HEK293 (cell line): ENCODE measurements around the gene TBCEL.

ENCODE experiments used
- CTCF ChIA-PET: fragments of 350-600 bp; formaldehyde crosslinking; extraction: SDS; loops from one replicate; lab custom pipeline; 2021; ENCODE audit warnings: antibody characterized with exemption; lab: Yijun Ruan, JAX
- POLR2A ChIA-PET: fragments of 300-600 bp; formaldehyde crosslinking; extraction: SDS; loops from one replicate; lab custom pipeline; 2020; ENCODE audit warnings: antibody characterized with exemption, inconsistent platforms; lab: Yijun Ruan, JAX
- H3K27ac ChIP-seq: fragments of 200-500 bp; sonication (Bioruptor generic); 2 replicates; pipeline ENCODE4 v1.5.1; 2014; ENCODE audit warnings: low read depth, low read length, control low read depth, inconsistent platforms; ENCODE audit errors: extremely low read depth
- H3K36me3 ChIP-seq, 2 experiments: fragments of 200-500 bp in 1 of 2; sonication (Bioruptor generic) in 1 of 2; 1 replicate in 1 of 2; 2 replicates in 1 of 2; pipeline ENCODE4 v1.5.1; 2014 to 2017; ENCODE audit warnings: inconsistent platforms in 2 of 2, low read length in 2 of 2; ENCODE audit not compliant: control insufficient read depth in 2 of 2, insufficient read depth in 1 of 2
- H3K4me1 ChIP-seq: fragments of 200-500 bp; sonication (Bioruptor generic); 2 replicates; pipeline ENCODE4 v1.5.1; 2014; ENCODE audit warnings: mild to moderate bottlenecking, low read length, inconsistent platforms; ENCODE audit not compliant: control insufficient read depth, insufficient read depth
- H3K4me3 ChIP-seq: 2 replicates; pipeline ENCODE4 v1.5.1; 2011; ENCODE audit warnings: low read depth, mild to moderate bottlenecking, control low read depth, low read length, moderate library complexity
- H3K9me3 ChIP-seq: fragments of 200-500 bp; sonication (Bioruptor generic); 2 replicates; pipeline ENCODE4 v1.5.1; 2014; ENCODE audit warnings: low read depth, low read length, inconsistent platforms; ENCODE audit not compliant: control insufficient read depth, insufficient read depth
- FEZF1 ChIP-seq: fragments of 450-650 bp; formaldehyde crosslinking; IDR thresholded peaks from 2 replicates; pipeline ENCODE4 v1.5.1; 2016; ENCODE audit warnings: missing biosample characterization, missing genetic modification characterization
- MYNN ChIP-seq: fragments of 450-650 bp; formaldehyde crosslinking; IDR thresholded peaks from 2 replicates; pipeline ENCODE4 v1.5.1; 2016; ENCODE audit warnings: missing biosample characterization, missing genetic modification characterization, borderline replicate concordance
- OSR2 ChIP-seq: fragments of 450-650 bp; formaldehyde crosslinking; IDR thresholded peaks from 2 replicates; pipeline ENCODE4 v1.5.1; 2016; ENCODE audit warnings: missing biosample characterization, missing genetic modification characterization
- ZBTB48 ChIP-seq: fragments of 450-650 bp; formaldehyde crosslinking; IDR thresholded peaks from 2 replicates; pipeline ENCODE4 v1.5.1; 2016; ENCODE audit warnings: missing biosample characterization, missing genetic modification characterization
- ZFP69B ChIP-seq: fragments of 450-650 bp; formaldehyde crosslinking; IDR thresholded peaks from 2 replicates; pipeline ENCODE4 v1.5.1; 2016; ENCODE audit warnings: missing biosample characterization, missing genetic modification characterization
- ZNF280D ChIP-seq: fragments of 450-650 bp; formaldehyde crosslinking; IDR thresholded peaks from 2 replicates; pipeline ENCODE4 v1.5.1; 2016; ENCODE audit warnings: missing biosample characterization, missing genetic modification characterization
- ZNF292 ChIP-seq: fragments of 450-650 bp; formaldehyde crosslinking; IDR thresholded peaks from 2 replicates; pipeline ENCODE4 v1.5.1; 2016; ENCODE audit warnings: low read depth, missing biosample characterization, missing genetic modification characterization, borderline replicate concordance
- ZNF335 ChIP-seq: fragments of 450-650 bp; formaldehyde crosslinking; conservative IDR thresholded peaks from 2 replicates; pipeline ENCODE4 v1.5.1; 2016; ENCODE audit warnings: missing biosample characterization, missing genetic modification characterization
- ZNF350 ChIP-seq: fragments of 450-650 bp; formaldehyde crosslinking; IDR thresholded peaks from 2 replicates; pipeline ENCODE4 v1.5.0; 2017; ENCODE audit warnings: missing biosample characterization, mild to moderate bottlenecking, missing genetic modification characterization
- ZNF394 ChIP-seq: fragments of 450-650 bp; formaldehyde crosslinking; IDR thresholded peaks from 2 replicates; pipeline ENCODE4 v1.5.1; 2016; ENCODE audit warnings: missing biosample characterization, missing genetic modification characterization, mild to moderate bottlenecking, moderate library complexity, borderline replicate concordance
- ZNF398 ChIP-seq: fragments of 450-650 bp; formaldehyde crosslinking; IDR thresholded peaks from 2 replicates; pipeline ENCODE4 v1.5.1; 2017; ENCODE audit warnings: missing biosample characterization, missing genetic modification characterization
- ZNF560 ChIP-seq: fragments of 450-650 bp; formaldehyde crosslinking; IDR thresholded peaks from 2 replicates; pipeline ENCODE4 v1.5.1; 2017; ENCODE audit warnings: missing biosample characterization, missing genetic modification characterization, borderline replicate concordance
- ZNF704 ChIP-seq: fragments of 450-650 bp; formaldehyde crosslinking; IDR thresholded peaks from 2 replicates; pipeline ENCODE4 v1.5.1; 2016; ENCODE audit warnings: missing biosample characterization, missing genetic modification characterization

Gene TBCEL

GRCh38 chr11:121109471-121109870 lies 85.6 kb downstream of the TBCEL start:
- TF ChIP-seq ZNF398 (tag by site-specific recombination) (no peak), ZNF704 (tag by site-specific recombination) (no peak)
- Histone ChIP-seq H3K27ac (no peak overlapping the region), H3K9me3 (no peaks in the 10 kb centered on the region), H3K36me3 (no peaks in the 10 kb centered on the region), H3K4me3 (no peak overlapping the region), H3K4me1 (no peaks in the 10 kb centered on the region)
- POLR2A ChIA-PET, result no interaction called here
- CTCF ChIA-PET, result interaction anchor here (0.6 kb wide), 1 partner anchor 502 kb away, joined by 4 read pairs; no protein-coding TSS in a partner anchor

GRCh38 chr11:121109916-121110586 lies 86.1 kb downstream of the TBCEL start:
- POLR2A ChIA-PET, result no interaction called here

GRCh38 chr11:121110871-121111724 lies 87.2 kb downstream of the TBCEL start:
- Histone ChIP-seq H3K4me1 (no peaks in the 10 kb centered on the region), H3K4me3 (no peak overlapping the region), H3K9me3 (no peaks in the 10 kb centered on the region), H3K27ac (no peak overlapping the region), H3K36me3 (no peaks in the 10 kb centered on the region)
- ChIA-PET POLR2A (no interaction called here), CTCF (interaction anchor here (0.6 to 4.7 kb wide), 10 partner anchors 18 to 600 kb away, joined by 3 to 22 read pairs (median 3); partner anchors contain the start of gene GRIK4)
- no peak for TF ChIP-seq ZNF350
- TF ChIP-seq ZNF292 (tag by site-specific recombination), result no peak
- TF ChIP-seq ZFP69B (tag by site-specific recombination), result no peak
- TF ChIP-seq ZNF560, result no peak
- TF ChIP-seq FEZF1, result no peak
- no peak for TF ChIP-seq OSR2 (tag by site-specific recombination)

More at GRCh38 chr11:121109916-121110586, 86.1 kb downstream of the TBCEL start:
- Histone ChIP-seq H3K27ac (no peak overlapping the region), H3K36me3 (no peaks in the 10 kb centered on the region), H3K9me3 (no peaks in the 10 kb centered on the region), H3K4me3 (no peak overlapping the region), H3K4me1 (no peaks in the 10 kb centered on the region)
- CTCF ChIA-PET, result interaction anchor here (0.6 to 2.0 kb wide), 2 partner anchors 181 to 502 kb away, joined by 4 to 11 read pairs; no protein-coding TSS in a partner anchor
- TF ChIP-seq OSR2 (tag by site-specific recombination) (no peak), ZNF335 (tag by site-specific recombination) (0 out of 2 replicates have a peak, but pooled peaks have one; percentile 12), ZNF280D (tag by site-specific recombination) (no peak), ZNF394 (tag by site-specific recombination) (no peak), MYNN (no peak), ZBTB48 (tag by site-specific recombination) (no peak)
